Stomach (tissue), 4 donors: ENCODE data around the gene ZNF646.

ENCODE experiments used
- POLR2A ChIP-seq, 4 donors: fragments of 450-650 bp; IDR thresholded peaks; one replicate each; pipeline ENCODE4 v1.6.1; 2016; ENCODE audit warnings: antibody characterized with exemption in 4 of 4, control low read depth in 2 of 4, mild to moderate bottlenecking in 1 of 4, moderate library complexity in 1 of 4
- TF ChIP-seq, protein P1 (sequence below), 7 experiments: fragments of 450-650 bp in 4 of 7; fragments of 200-600 bp in 3 of 7; sonication (generic) in 3 of 7; IDR thresholded peaks; one replicate each; pipeline ENCODE4 v1.5.1; 2016 to 2019; ENCODE audit warnings: antibody characterized with exemption in 7 of 7, control low read depth in 2 of 7, mild to moderate bottlenecking in 1 of 7

DNA sequence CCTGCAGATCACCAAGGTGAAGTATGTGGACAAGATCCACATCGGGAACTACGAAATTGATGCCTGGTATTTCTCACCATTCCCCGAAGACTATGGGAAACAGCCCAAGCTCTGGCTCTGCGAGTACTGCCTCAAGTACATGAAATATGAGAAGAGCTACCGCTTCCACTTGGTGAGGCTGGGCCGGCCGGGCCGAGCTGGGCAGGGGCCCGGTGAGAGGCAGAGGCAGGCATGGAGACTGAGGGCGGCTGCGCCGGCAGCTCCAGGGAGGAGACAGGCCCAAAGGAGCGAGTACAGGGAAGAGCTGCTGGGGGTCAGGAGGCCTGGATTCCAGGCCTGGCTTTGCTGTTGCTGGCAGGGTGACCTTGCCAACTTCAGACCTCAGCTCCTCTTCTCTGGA is 53.0 kb downstream of the ZNF646 start:
- TF ChIP-seq, protein P1, sequence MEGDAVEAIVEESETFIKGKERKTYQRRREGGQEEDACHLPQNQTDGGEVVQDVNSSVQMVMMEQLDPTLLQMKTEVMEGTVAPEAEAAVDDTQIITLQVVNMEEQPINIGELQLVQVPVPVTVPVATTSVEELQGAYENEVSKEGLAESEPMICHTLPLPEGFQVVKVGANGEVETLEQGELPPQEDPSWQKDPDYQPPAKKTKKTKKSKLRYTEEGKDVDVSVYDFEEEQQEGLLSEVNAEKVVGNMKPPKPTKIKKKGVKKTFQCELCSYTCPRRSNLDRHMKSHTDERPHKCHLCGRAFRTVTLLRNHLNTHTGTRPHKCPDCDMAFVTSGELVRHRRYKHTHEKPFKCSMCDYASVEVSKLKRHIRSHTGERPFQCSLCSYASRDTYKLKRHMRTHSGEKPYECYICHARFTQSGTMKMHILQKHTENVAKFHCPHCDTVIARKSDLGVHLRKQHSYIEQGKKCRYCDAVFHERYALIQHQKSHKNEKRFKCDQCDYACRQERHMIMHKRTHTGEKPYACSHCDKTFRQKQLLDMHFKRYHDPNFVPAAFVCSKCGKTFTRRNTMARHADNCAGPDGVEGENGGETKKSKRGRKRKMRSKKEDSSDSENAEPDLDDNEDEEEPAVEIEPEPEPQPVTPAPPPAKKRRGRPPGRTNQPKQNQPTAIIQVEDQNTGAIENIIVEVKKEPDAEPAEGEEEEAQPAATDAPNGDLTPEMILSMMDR (IDR thresholded peaks at IDR 0.05): no peak
- TF ChIP-seq POLR2A (IDR thresholded peaks at IDR 0.05): no peak
